Vagina (tissue), 2 donors: Measurements from ENCODE around the gene SIRT7. TPM values are rescaled to one million over a fixed set of nuclear protein-coding genes. Genes with fewer than 3 reads are reported as not detected.

ENCODE experiments used
- DNase-seq, 2 donors: peaks; one replicate each; pipeline ENCODE4 v3.0.0-alpha.2; 2017; ENCODE audit errors: extremely low spot score in 2 of 2
- H3K27ac ChIP-seq: fragments of 200-600 bp; sonication (generic); one replicate; pipeline ENCODE4 v1.5.1; 2019
- H3K27me3 ChIP-seq: fragments of 200-600 bp; sonication (generic); one replicate; pipeline ENCODE4 v1.5.1; 2019
- H3K36me3 ChIP-seq, 2 donors: fragments of 200-600 bp; sonication (generic); one replicate each; pipeline ENCODE4 v1.5.1; 2017 to 2019
- H3K4me1 ChIP-seq: fragments of 200-600 bp; sonication (generic); one replicate; pipeline ENCODE4 v1.5.1; 2019
- H3K4me3 ChIP-seq, 2 donors: fragments of 200-600 bp; sonication (generic); 1 replicate in 1 of 2; 2 replicates in 1 of 2; pipeline ENCODE4 v1.5.1; 2016 to 2019
- H3K9me3 ChIP-seq: fragments of 200-600 bp; sonication (generic); one replicate; pipeline ENCODE4 v1.5.1; 2019
- POLR2A ChIP-seq, 2 donors: fragments of 450-650 bp; IDR thresholded peaks; one replicate each; pipeline ENCODE4 v1.6.1; 2017; ENCODE audit warnings: antibody characterized with exemption in 2 of 2, mild to moderate bottlenecking in 2 of 2, moderate library complexity in 2 of 2
- POLR2AphosphoS5 ChIP-seq, 2 donors: sonication (generic); formaldehyde crosslinking; IDR thresholded peaks; one replicate each; pipeline ENCODE4 v1.9.0; 2017; ENCODE audit warnings: antibody characterized with exemption in 2 of 2, mild to moderate bottlenecking in 2 of 2, low read depth in 1 of 2; ENCODE audit not compliant: insufficient read depth in 1 of 2
- intact Hi-C: fragments of 100-400 bp; cut with DNase I; formaldehyde crosslinking; loops from one replicate; pipeline ENCODE4 v1.15.1; 2023
- total RNA-seq: library from RNA; depleted of rRNA; stranded (reverse); fragments of >200 nt; gene quantifications from one replicate; pipeline ENCODE4 v1.2.3, GENCODE V29; 2016
- TF ChIP-seq, protein P1 (sequence below), 3 experiments: fragments of 450-650 bp in 2 of 3; fragments of 200-600 bp in 1 of 3; sonication (generic) in 1 of 3; IDR thresholded peaks; one replicate each; pipeline ENCODE4 v1.5.1; 2017 to 2019; ENCODE audit warnings: antibody characterized with exemption in 3 of 3, mild to moderate bottlenecking in 2 of 3, moderate library complexity in 2 of 3

SIRT7 gene
- total RNA-seq, 1 donor from 2014 or later = 47.9 TPM

DNA sequence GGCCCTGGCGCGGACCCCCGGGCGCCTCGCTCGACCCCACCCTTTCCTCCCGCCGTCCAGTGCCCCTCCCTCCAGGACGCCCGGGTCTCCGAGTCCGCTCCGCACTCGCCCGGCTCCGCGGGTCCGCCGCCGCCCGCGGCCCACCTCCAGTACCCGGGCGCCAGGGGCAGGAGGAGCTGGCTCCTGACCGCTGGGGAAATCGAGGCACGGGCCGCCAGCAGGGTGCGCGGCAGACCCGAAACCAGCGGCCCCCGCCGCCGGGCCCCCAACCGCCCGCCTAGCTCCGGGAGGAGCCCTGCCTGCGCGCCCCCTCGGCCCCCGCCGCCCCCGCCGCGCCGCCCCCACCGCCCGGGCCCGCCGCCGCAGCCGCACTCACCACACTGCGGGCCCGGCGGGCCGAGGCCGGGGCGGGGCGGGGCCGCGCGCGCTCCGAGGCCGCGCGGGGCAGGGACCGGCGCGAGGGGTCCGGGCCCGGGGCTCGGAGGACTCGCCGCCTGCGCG lies 9.2 kb upstream of the SIRT7 start:
- no peaks in the 10 kb centered on the region for H3K9me3 ChIP-seq
- no peak for DNase-seq
- intact Hi-C loops = no loop called here
- H3K27ac ChIP-seq = peak overlapping the region; percentile 95
- peak overlapping the region; percentile 72 to 89 for H3K4me3 ChIP-seq
- TF ChIP-seq POLR2AphosphoS5 (IDR thresholded peaks at IDR 0.05; ENCODE audit: insufficient read depth in 1 of 2, low read depth in 1 of 2) (no peak), POLR2A (IDR thresholded peaks at IDR 0.05) (no peak)
- TF ChIP-seq, protein P1, sequence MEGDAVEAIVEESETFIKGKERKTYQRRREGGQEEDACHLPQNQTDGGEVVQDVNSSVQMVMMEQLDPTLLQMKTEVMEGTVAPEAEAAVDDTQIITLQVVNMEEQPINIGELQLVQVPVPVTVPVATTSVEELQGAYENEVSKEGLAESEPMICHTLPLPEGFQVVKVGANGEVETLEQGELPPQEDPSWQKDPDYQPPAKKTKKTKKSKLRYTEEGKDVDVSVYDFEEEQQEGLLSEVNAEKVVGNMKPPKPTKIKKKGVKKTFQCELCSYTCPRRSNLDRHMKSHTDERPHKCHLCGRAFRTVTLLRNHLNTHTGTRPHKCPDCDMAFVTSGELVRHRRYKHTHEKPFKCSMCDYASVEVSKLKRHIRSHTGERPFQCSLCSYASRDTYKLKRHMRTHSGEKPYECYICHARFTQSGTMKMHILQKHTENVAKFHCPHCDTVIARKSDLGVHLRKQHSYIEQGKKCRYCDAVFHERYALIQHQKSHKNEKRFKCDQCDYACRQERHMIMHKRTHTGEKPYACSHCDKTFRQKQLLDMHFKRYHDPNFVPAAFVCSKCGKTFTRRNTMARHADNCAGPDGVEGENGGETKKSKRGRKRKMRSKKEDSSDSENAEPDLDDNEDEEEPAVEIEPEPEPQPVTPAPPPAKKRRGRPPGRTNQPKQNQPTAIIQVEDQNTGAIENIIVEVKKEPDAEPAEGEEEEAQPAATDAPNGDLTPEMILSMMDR (IDR thresholded peaks at IDR 0.05) = no peak
- H3K4me1 ChIP-seq = peaks cover 63% of the 10 kb centered on the region
- H3K27me3 ChIP-seq = no peaks in the 10 kb centered on the region
- peaks cover 0 to 2% of the 10 kb centered on the region in 2 donors for H3K36me3 ChIP-seq

DNA sequence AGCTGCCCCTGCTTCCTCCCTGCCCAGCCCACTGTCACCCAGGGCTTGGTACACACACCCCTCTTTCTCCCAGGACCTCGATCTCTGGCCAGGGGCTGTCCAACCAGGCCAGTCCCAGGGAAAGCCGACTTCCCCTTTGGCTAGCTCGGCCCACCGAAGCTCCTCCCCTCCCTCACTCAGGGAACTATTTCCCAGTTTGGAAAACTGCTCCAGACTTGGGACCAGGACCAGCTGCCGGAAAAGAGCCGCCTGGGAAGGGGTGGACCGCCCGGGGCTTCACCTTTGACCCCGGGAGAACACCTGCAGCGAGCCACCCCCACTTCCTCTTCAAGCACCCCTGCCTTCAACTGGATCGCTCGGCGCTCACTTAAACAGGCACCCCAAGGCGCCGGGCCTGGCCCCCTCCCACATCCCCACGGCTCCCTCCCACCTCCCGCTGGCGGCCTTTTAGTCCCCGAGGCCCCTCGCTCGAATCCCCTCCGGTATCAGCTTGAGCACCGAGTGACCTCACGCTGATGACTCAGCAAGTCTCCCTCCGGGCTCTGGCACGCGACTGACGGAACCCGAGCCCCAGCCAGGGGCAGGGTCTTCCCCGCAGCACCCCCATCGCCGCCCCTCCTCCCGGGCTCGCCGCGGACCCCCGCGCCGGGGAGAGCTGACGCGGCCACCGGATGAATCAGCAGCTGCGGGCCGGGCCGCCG lies 8.6 kb upstream of the SIRT7 start:
- Histone ChIP-seq H3K4me3 (peak overlapping the region; percentile 72 to 89), H3K36me3 (peaks cover 0 to 6% of the 10 kb centered on the region in 2 donors), H3K4me1 (peaks cover 58% of the 10 kb centered on the region), H3K27me3 (no peaks in the 10 kb centered on the region), H3K27ac (peak overlapping the region; percentile 95), H3K9me3 (no peaks in the 10 kb centered on the region)
- no peak for TF ChIP-seq POLR2A (IDR thresholded peaks at IDR 0.05)
- TF ChIP-seq, protein P1 (IDR thresholded peaks at IDR 0.05) = no peak
- TF ChIP-seq POLR2AphosphoS5 (IDR thresholded peaks at IDR 0.05; ENCODE audit: insufficient read depth in 1 of 2, low read depth in 1 of 2) = peak; percentile 25 to 67
- intact Hi-C loops = no loop called here
- DNase-seq = no peak

DNA sequence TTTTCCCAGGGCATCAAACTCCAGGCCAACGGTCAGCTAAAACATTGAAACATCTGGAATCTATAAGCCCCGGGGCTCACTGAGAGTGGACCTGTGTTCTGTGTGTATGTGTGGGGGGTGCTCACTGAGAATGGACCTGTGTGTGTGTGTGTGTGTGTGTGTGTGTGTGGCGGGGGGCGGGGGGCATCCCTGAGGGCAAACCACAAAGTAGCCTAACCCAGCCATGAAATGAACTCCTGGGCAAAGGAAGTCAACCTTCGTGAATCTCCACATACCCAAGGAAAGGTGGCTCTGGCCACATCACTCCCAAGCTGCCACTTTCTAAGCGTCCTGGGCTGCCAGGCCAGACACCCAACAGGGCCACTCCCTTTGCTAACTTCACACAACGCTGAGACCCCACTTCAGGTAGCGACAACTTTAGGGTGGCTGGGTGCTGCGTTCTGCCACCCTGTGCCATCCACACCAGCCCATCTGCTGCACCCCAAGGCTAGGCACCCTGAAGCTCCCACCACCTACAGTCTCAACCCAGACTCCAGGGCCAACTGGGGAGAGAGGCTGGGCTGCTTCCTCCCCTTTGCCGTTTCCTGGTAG lies 8.0 kb upstream of the SIRT7 start:
- peak overlapping the region; percentile 95 for H3K27ac ChIP-seq
- no peaks in the 10 kb centered on the region for H3K27me3 ChIP-seq
- intact Hi-C loops = no loop called here
- H3K9me3 ChIP-seq = no peaks in the 10 kb centered on the region
- H3K4me3 ChIP-seq = peak overlapping the region; percentile 72 to 89
- TF ChIP-seq POLR2A (IDR thresholded peaks at IDR 0.05) (no peak), POLR2AphosphoS5 (IDR thresholded peaks at IDR 0.05; ENCODE audit: insufficient read depth in 1 of 2, low read depth in 1 of 2) (no peak)
- TF ChIP-seq, protein P1 (IDR thresholded peaks at IDR 0.05) = no peak
- H3K36me3 ChIP-seq = peaks cover 0 to 6% of the 10 kb centered on the region in 2 donors
- peaks cover 53% of the 10 kb centered on the region for H3K4me1 ChIP-seq
- DNase-seq = no peak

DNA sequence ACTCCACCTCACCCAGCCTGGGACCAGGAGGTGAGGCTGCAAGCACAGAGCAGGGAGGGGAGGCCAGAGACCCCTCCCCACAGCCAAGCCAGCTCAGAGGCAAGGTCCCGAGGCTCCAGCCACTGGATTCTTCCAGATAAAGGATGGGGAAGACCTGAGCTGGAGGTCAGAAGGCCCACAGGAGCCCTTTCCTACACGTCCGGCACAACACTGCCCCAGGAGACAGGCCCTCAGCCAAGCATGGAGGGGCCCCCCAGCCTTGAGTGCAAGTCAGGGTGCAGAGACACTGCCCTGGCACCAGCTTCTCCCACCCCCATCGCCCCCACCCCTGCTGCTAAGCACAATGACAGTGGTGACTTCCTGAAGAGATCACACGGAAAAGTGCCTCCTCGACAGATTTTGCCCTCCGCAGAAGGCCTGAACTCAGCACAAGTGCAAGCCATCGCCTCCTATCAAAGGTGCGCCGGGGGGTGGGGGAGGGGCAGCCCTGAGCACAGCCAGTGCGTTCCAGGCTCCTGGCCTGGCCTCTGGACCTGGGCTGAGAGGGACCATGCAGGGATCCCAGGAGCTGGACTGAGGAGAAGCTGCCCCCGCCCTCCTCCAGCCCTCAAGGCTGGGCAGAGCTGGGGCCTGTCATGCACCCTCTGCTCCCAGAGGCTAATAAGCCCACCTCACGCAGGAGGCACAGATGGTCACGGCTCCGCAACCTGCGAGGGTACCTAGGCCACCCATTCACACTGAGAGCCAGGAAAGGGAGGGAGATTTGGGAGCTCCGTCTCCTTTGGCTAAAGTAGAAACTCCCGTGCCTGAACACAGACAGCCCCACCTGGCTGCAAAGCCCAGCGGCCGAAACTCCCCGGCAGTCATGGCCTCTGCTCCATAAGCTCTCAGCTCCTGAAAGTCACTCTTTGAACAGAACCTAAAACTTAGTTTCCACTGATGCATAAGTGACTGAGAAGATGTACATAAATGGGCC lies 6.9 kb upstream of the SIRT7 start:
- Histone ChIP-seq H3K27ac (peak overlapping the region; percentile 18), H3K9me3 (no peaks in the 10 kb centered on the region), H3K27me3 (no peaks in the 10 kb centered on the region), H3K36me3 (peaks cover 0 to 6% of the 10 kb centered on the region in 2 donors), H3K4me3 (no peak overlapping the region), H3K4me1 (peaks cover 53% of the 10 kb centered on the region)
- intact Hi-C loops = no loop called here
- DNase-seq = no peak
- no peak for TF ChIP-seq POLR2A (IDR thresholded peaks at IDR 0.05)
- TF ChIP-seq, protein P1 (IDR thresholded peaks at IDR 0.05) = no peak
- no peak for TF ChIP-seq POLR2AphosphoS5 (IDR thresholded peaks at IDR 0.05; ENCODE audit: insufficient read depth in 1 of 2, low read depth in 1 of 2)
